OCI-LY7 (cell line): Measurements from ENCODE around the gene CFP. TPM values are rescaled to one million over a fixed set of nuclear protein-coding genes. Genes with fewer than 3 reads are reported as not detected.

ENCODE experiments used
- BruUV-seq: library from RNA; stranded (reverse); fragments of 400-500 nt; replicated peaks from 2 replicates; lab custom pipeline; 2021; lab: Mats Ljungman, UMichigan
- CTCF ChIA-PET: fragments of 300-600 bp; sonication (Branson Sonifier 250); formaldehyde crosslinking; loops from one replicate; lab custom pipeline; 2022; ENCODE audit warnings: antibody characterized with exemption; ENCODE audit not compliant: unreplicated experiment; lab: Charles Lee
- POLR2A ChIA-PET: fragments of 300-600 bp; sonication (Branson Sonifier 250); formaldehyde crosslinking; loops from one replicate; lab custom pipeline; 2022; ENCODE audit warnings: antibody characterized with exemption; lab: Charles Lee
- DNase-seq: peaks from one replicate; pipeline ENCODE4 v3.0.0-alpha.2; 2015; ENCODE audit warnings: low spot score
- H2AFZ ChIP-seq: fragments of 200-600 bp; sonication (generic), shearing (Covaris generic); 2 replicates; pipeline ENCODE4 v1.6.1; 2014; ENCODE audit warnings: mild to moderate bottlenecking, antibody characterized with exemption, low read length, moderate library complexity
- H3K27ac ChIP-seq: fragments of 200-600 bp; sonication (generic); 2 replicates; pipeline ENCODE4 v1.5.1; 2014; ENCODE audit warnings: mixed run types, low read depth, mild to moderate bottlenecking, moderate library complexity, low read length, inconsistent platforms; ENCODE audit not compliant: poor library complexity, severe bottlenecking
- H3K36me3 ChIP-seq: fragments of 200-600 bp; sonication (generic); 2 replicates; pipeline ENCODE4 v1.6.1; 2014; ENCODE audit warnings: mild to moderate bottlenecking, antibody characterized with exemption, low read length, moderate library complexity, mixed read lengths; ENCODE audit not compliant: insufficient read depth
- H3K4me1 ChIP-seq: fragments of 200-600 bp; sonication (generic); 2 replicates; pipeline ENCODE4 v1.5.1; 2014; ENCODE audit warnings: mild to moderate bottlenecking, low read length; ENCODE audit not compliant: insufficient read depth, poor library complexity, severe bottlenecking
- H3K4me2 ChIP-seq: fragments of 200-600 bp; sonication (generic); 2 replicates; pipeline ENCODE4 v1.6.1; 2014; ENCODE audit warnings: mild to moderate bottlenecking, low read length
- H3K4me3 ChIP-seq: fragments of 200-600 bp; sonication (generic); 2 replicates; pipeline ENCODE4 v1.5.1; 2014; ENCODE audit warnings: mild to moderate bottlenecking, low read depth, low read length; ENCODE audit not compliant: poor library complexity, severe bottlenecking
- H3K79me2 ChIP-seq: fragments of 200-600 bp; sonication (generic); 2 replicates; pipeline ENCODE4 v1.6.1; 2016; ENCODE audit warnings: low read depth, mild to moderate bottlenecking, low read length, moderate library complexity, mixed read lengths; ENCODE audit not compliant: insufficient read depth
- H3K9me2 ChIP-seq: fragments of 200-600 bp; sonication (generic); 2 replicates; pipeline ENCODE4 v1.6.1; 2016; ENCODE audit warnings: mild to moderate bottlenecking, low read length, mixed read lengths; ENCODE audit not compliant: insufficient read depth
- H3K9me3 ChIP-seq: fragments of 200-600 bp; sonication (generic); 2 replicates; pipeline ENCODE4 v1.6.1; 2014; ENCODE audit warnings: mild to moderate bottlenecking, mixed run types, low read length, mixed read lengths
- H4K20me1 ChIP-seq: fragments of 200-600 bp; sonication (generic); 2 replicates; pipeline ENCODE4 v1.6.1; 2014; ENCODE audit warnings: mild to moderate bottlenecking, antibody characterized with exemption, low read length, moderate library complexity, mixed read lengths; ENCODE audit not compliant: insufficient read depth
- EZH2phosphoT487 ChIP-seq: fragments of 200-600 bp; sonication (generic); IDR thresholded peaks from 2 replicates; pipeline ENCODE4 v1.6.1; 2018; ENCODE audit warnings: low read depth, borderline replicate concordance, mild to moderate bottlenecking, mixed run types, antibody characterized with exemption, low read length, moderate library complexity, mixed read lengths
- intact Hi-C: fragments of 100-400 bp; cut with micrococcal nuclease; formaldehyde crosslinking; loops from one replicate; pipeline ENCODE4 v1.10.0; 2022; ENCODE audit not compliant: unreplicated experiment
- microRNA-seq: library from miRNA; unstranded; fragments of <30 nt; microRNA quantifications from one replicate; pipeline ENCODE4 v1.2.0, GENCODE V29; 2022; ENCODE audit warnings: borderline replicate concordance
- small RNA-seq: library from RNA; depleted of rRNA; stranded (forward); fragments of <200 nt; gene quantifications from one replicate; pipeline ENCODE3, GENCODE V24; 2014
- total RNA-seq, 2 experiments: library from RNA; depleted of rRNA in 1 of 2; stranded (reverse); fragments of >200 nt in 1 of 2; shearing (Covaris generic) in 1 of 2; gene quantifications; 2 replicates each; pipeline ENCODE4 v1.2.3, GENCODE V29; 2014 to 2022
- TF ChIP-seq, protein P1 (sequence below): fragments of 200-600 bp; sonication (generic); conservative IDR thresholded peaks from 2 replicates; pipeline ENCODE4 v1.5.1; 2014; ENCODE audit warnings: mild to moderate bottlenecking, antibody characterized with exemption, low read length, moderate library complexity, mixed read lengths

The CFP gene
- total RNA-seq, 2 experiments from 2014 or later = 4.2 to 4.7 TPM

DNA sequence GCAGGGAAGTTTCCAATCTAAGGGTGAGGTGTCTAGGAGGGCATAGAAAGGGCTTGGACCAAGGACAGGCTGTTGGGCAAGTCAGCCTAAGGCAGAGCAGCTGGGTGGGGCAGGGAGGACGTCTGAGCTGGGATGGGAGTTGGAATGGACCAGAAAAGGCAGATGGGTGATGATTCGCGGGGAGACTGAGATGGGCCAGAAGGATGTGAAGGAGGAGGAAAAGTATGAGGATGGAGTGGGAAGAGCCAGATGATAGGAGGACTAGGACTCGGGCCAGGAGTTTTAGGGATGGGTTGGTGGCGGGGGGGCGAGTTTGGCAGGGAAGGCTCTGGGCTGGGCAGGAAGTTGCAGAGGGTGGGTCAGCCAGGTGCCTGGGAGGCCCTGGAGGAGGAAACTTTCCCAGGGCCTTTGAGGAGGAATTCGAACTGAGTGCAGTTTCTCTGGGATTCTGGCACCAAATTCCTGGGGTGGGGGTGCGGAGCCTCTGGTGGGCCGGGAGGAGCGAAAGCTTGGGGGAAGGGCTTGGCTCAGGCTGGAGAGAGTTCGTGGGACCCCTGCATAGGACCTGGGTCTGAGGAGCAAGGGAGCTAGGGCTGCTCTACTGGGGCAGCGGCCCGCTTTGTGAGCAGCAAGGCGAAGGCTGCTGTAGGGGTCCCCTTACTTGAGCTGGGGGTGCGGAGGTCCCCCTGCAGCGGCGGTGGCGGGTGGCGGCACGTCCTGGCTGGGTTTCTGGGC is 56.2 kb downstream of the CFP start:
- TF ChIP-seq, protein P1, sequence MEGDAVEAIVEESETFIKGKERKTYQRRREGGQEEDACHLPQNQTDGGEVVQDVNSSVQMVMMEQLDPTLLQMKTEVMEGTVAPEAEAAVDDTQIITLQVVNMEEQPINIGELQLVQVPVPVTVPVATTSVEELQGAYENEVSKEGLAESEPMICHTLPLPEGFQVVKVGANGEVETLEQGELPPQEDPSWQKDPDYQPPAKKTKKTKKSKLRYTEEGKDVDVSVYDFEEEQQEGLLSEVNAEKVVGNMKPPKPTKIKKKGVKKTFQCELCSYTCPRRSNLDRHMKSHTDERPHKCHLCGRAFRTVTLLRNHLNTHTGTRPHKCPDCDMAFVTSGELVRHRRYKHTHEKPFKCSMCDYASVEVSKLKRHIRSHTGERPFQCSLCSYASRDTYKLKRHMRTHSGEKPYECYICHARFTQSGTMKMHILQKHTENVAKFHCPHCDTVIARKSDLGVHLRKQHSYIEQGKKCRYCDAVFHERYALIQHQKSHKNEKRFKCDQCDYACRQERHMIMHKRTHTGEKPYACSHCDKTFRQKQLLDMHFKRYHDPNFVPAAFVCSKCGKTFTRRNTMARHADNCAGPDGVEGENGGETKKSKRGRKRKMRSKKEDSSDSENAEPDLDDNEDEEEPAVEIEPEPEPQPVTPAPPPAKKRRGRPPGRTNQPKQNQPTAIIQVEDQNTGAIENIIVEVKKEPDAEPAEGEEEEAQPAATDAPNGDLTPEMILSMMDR = no peak
- no peak for TF ChIP-seq EZH2phosphoT487
- Histone ChIP-seq H3K4me3 (no peak overlapping the region), H3K27ac (no peak overlapping the region), H3K79me2 (no peaks in the 10 kb centered on the region), H2AFZ (no peak overlapping the region), H3K4me2 (no peak overlapping the region), H4K20me1 (no peaks in the 10 kb centered on the region), H3K4me1 (no peaks in the 10 kb centered on the region), H3K9me2 (no peaks in the 10 kb centered on the region), H3K36me3 (peaks cover 27% of the 10 kb centered on the region), H3K9me3 (no peaks in the 10 kb centered on the region)
- DNase-seq = no peak
- intact Hi-C loops = no loop called here
- POLR2A ChIA-PET = no interaction called here
- CTCF ChIA-PET = interaction anchor here (0.5 kb wide), 1 partner anchor 9 kb away, joined by 4 read pairs; no protein-coding TSS in a partner anchor
- BruUV-seq = no TSS peak

Small RNAs within 50 kb of the gene (microRNA-seq; reads per million reads assigned to microRNA genes)
- not detected for gene MIR4769

Small RNAs within 50 kb of the gene (small RNA-seq; reads per million reads assigned to genes)
- gene MIR4769 = not detected

Other genes with a start within 250 kb of the CFP start
- 8.4 and 10.7 TPM in 2 replicates for gene ZNF41, start 146.7 kb downstream of the CFP start, total RNA-seq (2014; rRNA removed; shearing (Covaris generic))
- gene ZNF41, start 146.7 kb downstream of the CFP start, total RNA-seq (2022) = 9.7 and 10.7 TPM in 2 replicates
- 13.2 and 28.9 TPM in 2 replicates for gene ARAF, start 68.7 kb downstream of the CFP start, total RNA-seq (2014; rRNA removed; shearing (Covaris generic))
- 52.4 and 58.2 TPM in 2 replicates for gene ARAF, start 68.7 kb downstream of the CFP start, total RNA-seq (2022)
- gene TIMP1, start 47.5 kb downstream of the CFP start, total RNA-seq (2014; rRNA removed; shearing (Covaris generic)) = not detected in 2 replicates
- 0.83 TPM in 1 of 2 replicates, not detected in the other for gene TIMP1, start 47.5 kb downstream of the CFP start, total RNA-seq (2022)
- gene SYN1, start 10.1 kb downstream of the CFP start, total RNA-seq (2014; rRNA removed; shearing (Covaris generic)) = not detected in 2 replicates
- gene SYN1, start 10.1 kb downstream of the CFP start, total RNA-seq (2022) = not detected in 2 replicates
- gene ELK1, start 20.6 kb upstream of the CFP start, total RNA-seq (2014; rRNA removed; shearing (Covaris generic)) = 23.0 and 23.3 TPM in 2 replicates
- 49.7 and 51.0 TPM in 2 replicates for gene ELK1, start 20.6 kb upstream of the CFP start, total RNA-seq (2022)
- 250 and 284 TPM in 2 replicates for gene UXT, start 29.2 kb upstream of the CFP start, total RNA-seq (2014; rRNA removed; shearing (Covaris generic))
- 171 and 201 TPM in 2 replicates for gene UXT, start 29.2 kb upstream of the CFP start, total RNA-seq (2022)
- 4.9 and 7.1 TPM in 2 replicates for gene ZNF81, start 207.0 kb upstream of the CFP start, total RNA-seq (2014; rRNA removed; shearing (Covaris generic))
- gene ZNF81, start 207.0 kb upstream of the CFP start, total RNA-seq (2022) = 12.3 and 12.8 TPM in 2 replicates